NAMALWA (cell line): Measurements from ENCODE around the gene RELT.
"Not testable (repeated sequence)": the region's sequence is repeated elsewhere in the genome, so short reads cannot be mapped to it uniquely, and the experiment has no call there.

Source experiments
- DNase-seq: peaks from one replicate; pipeline ENCODE4 v3.0.0-alpha.2; 2015; ENCODE audit warnings: low spot score

The RELT gene

DNA sequence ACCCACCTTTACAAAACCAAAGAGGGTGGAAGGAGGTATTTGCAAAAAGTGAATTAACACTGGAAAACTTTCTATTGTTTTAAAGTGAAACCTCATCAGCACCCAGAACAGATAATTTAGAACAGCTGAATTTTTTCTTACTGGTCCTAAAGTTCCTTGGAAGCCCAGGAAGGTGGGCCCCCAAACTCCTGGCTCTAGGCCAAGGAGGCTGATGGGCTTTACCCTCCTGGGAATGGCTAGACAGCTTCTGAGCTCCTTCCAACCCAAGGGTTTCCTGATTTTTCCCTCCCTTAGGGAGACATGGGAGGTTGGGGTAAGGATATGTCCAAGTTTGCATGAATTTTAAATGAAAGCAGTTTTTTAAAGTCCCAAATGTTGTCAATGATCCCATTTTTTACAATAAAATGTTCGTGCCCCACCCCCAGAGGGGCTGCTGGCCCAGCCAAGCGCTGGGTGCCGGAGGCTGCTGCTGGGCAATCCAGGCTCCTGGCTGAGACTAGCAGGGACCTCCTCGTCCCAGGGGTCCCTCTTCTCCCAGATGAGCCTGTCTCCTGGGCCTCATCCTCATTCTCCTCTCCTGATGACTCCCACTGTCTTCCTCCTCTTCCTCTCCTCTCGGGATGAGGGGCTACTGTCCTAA lies 28.4 kb downstream of the RELT start:
- no peak for DNase-seq

DNA sequence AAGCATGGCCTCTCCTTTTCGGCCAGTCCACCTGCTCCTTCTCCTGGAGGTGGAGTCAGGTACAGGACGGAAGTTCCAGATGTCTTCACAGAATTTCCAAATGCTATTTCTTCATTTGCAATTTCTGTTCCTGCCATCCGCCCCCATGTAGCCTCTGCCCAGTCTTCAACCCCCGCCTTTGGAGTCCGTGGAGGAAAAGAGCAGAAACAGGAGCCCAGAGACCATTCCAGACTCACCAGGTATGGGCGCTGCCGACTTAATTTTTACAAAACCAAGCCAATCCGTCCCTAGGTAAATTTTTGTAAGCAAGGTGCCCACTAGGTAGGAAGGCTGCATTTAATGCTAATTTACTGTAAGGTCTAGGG lies 28.9 kb downstream of the RELT start:
- DNase-seq, result no peak

DNA sequence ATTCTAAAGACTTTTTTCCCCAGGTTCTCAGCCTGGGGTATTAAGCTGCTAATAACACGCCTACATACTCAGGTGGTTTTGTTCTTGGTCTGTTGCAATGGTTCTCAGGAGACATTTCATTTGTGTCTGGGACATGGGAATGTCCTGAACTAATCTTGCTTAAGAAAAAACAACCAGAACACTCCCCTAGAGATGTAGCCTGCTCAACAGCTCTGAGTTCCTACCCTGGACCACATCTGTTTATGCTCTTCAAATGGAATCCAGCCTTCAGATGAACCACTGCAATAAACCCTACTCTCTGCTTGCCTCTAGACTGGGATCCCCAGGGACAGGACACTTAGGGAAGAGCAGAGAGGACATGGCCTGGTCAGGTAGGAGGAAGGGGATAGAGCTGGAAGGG lies 29.9 kb downstream of the RELT start:
- no peak for DNase-seq

DNA sequence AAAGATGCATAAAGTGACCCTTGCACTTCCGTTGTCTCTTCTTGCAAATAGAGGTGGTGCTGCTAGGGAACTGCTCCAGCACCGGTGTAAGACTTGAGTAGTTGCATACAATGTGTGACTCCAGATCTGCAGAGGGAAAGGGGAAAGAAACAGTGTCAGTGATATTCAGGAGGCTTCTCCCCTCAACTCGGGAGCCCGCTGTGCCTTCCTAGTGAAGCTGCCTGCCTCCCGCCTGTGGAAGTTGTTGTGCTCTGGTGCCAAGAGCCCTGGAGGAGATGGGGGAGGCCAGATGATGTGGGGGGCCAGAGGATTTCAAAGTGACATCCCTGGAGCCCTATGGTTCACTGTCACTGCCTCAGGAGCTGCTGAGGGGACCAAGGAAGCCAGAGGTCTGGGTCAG lies 30.4 kb downstream of the RELT start:
- DNase-seq, result no peak

DNA sequence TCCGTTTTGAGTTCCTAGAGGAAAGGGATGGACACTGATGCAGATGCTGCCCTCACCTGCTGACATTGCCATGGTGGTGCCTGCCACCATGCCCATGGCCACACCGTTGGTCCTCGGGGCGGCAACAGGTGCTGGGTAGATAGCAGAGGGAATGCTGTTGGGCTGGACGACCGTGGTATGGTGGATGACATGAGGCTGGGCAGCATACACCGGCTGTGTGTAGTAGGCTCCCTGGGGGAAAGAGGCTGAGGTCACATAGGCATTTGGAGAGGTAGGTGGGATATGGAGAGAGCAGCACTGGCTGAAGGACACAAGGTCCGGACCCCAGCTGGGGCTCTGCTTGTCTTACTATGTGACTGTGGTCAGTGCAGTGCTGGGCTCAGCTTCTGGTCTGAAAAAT lies 33.2 kb downstream of the RELT start:
- DNase-seq, result no peak

DNA sequence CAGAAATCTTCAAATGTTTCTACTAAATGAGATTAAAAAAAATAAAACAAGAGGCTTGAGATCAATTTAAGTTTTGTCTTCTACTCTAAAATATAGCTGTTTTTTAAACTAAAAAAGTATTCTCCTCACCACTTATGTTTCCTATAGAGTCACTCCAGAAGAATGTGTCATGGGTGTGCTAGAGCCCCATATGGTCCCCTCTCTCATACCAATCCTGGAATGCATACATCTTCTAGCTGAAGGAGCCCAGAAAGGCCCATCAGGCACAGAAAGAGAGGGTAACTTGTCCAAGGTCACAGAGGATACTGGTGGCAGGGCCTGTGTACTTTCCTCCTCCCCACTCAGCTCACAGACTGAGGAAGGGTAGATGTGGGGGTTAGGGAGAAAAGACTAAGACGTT lies 34.4 kb downstream of the RELT start:
- no peak for DNase-seq

DNA sequence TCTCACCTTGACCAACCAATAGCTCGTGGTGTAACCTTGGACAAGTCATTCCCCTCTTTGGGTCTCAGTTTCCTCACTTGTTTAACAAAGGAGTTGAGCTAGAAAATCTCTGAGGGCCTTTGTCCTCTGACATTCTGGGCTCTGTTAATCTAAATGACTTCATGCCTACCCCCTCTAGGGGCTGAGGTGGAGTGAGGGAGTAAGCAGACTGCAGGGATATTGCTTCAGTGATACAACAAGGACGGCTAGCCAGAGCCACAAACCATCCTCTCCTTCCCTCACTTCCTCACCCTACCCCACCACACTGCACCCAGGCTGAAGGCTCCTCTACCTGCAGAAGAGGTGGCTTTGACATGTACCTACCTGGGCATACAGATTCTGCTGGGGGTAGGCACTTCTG lies 34.8 kb downstream of the RELT start:
- DNase-seq, result no peak

DNA sequence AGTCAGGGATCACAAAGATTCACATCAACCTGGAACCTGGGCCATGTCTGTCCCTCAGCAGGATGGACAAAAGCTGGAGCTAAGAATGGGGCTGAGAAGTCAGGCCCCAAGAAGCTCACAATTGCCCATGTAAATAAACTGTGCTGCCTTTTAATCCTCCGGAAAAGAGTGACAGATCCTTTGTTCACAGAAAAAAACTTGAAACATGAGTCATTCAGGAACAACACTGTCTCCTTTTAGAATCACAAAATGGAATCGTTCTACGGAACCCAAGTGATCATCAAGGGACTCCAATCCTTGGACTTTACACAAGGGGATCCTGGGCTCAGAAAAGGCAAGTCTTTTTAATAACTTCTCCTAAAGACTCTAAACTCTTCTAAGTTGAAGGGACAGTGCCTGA lies 36.1 kb downstream of the RELT start:
- DNase-seq, result no peak

DNA sequence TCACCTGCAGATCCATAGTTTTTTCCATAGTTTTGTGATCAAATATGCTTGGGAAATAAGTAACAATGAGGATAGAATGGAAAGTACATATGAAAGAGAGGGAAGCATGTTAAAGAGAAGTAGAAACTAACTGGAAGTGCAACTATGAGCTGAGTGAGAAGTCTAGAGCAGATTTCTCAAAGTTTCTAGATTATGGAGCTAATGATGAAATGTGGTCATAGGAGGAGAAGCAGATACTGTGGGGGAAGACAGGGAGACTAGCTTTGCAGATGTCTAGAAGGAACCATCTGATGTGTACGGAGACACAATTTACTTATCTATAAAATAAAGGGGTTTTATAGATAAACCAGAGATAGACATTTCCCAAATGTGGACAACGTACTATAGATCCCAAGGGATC lies 37.1 kb downstream of the RELT start:
- no peak for DNase-seq

DNA sequence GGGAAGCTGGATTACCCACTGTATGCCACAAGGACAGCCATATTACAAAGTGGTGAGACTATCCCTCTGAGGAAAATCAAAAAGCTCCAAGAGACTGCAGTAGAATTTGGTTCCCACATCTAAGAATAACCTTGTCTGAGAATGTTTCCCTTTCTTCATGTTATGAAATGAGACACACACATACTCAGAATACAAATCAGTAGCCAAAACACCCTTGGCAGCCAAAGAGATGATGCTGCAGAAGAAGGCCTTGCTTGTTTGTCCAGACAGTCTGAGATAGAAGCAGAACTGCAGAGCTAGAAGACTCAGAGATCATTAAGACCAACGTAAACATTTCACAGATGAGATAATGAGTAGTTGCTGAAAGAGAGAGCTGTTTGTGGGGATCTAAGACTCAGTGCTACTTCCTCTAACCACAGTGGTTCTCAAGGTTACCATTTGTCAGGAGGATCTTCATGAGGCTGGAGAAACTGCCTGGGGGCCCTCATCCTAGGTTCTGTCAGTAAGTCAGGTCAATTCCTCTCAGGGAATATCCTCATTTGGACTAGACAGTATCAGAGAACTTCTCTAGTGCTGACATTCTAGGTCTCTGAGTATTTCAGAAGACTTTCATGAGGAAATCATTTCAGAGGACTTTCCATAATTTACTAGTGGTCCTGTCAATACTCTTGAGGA lies 38.9 kb downstream of the RELT start:
- DNase-seq, result no peak

DNA sequence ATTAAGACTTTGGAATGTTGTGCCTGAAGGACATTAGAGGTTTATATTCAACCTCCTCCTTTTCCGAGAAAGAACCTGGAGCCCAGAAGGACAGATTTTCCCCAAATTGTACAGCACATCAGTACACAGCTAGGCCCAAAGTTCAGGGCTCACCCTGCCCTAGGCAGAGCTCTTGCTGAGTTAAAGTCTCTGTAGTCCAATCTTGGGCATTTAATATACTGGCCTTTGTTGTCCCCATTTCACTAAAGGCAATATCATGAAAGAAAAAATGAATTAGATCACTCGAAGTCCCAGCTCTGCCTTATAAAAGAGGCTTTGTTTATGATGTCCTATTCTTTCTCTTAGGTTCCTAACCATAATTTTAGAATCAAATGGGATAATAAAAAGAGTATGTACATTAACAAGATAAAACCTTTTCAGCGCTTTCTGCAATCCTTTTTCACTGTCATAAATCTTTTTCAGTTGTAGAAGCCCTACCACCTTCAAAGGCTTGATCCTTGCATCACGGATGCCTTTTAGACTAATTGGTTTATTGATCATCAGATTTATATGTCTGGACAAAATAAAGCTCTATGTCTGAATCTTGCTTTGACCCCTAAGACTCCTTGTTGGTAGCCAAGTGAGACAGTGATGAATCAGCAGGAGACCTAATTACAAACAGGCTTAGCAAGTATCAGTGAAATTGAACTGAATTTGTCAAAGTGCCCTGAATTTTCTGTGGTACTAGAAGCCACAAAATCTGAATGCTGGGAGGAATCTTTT lies 39.8 kb downstream of the RELT start:
- no peak for DNase-seq

DNA sequence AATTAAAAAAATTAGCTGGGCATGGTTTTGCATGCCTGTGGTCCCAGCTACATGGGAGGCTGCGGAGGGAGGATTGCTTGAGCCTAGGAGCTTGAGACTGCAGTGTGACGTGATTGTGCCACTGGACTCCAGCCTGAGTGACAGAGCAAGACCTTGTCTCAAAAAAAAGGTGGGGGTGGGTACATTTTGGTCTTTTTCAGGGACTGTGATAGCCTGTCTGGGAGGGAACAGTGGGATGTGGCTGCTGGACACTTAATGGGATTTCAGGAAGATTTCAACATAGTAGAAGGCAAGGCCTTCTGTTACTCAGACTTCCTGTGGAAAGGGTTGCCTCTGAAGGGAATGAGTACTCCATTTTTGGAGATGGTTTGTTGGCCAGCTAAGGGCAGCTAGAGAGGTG lies 40.6 kb downstream of the RELT start:
- no peak for DNase-seq

DNA sequence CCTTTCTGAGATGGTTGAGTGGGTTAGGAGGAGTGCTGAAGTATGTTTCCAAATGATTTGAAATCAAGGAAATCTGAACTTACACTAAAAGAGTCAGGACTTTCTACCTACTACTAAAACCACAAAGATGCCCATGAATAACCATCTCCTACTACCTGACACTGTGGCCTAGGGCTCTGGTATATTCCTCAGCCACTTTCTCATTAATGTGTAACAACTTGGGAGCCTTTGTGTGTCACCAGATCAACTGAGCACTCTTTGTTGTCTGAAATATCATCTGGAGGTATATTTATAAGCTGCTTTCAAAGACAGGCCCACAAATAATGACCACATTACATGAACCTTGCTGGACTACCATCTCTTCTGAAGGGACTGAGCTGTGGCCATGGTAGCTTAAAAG lies 43.9 kb downstream of the RELT start:
- no peak for DNase-seq

DNA sequence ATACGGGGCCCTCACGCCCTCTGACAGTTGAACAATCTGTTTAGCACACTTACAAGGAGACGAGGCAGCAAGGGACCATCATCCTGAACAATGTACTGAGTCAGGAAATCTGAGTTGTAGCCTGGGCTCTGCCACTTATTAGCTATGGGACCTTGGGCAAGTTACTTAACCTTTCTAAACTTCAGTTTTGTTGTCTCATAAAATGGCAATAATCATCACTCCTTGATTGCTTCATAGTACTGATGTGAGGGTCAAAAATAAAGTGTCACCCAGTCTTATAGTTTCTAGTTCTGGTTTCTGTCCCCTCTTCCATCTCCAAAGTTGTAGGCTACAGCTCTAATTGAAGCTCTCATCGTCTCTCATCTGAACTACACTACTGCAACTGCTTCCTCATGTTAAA lies 46.7 kb downstream of the RELT start:
- no peak for DNase-seq

DNA sequence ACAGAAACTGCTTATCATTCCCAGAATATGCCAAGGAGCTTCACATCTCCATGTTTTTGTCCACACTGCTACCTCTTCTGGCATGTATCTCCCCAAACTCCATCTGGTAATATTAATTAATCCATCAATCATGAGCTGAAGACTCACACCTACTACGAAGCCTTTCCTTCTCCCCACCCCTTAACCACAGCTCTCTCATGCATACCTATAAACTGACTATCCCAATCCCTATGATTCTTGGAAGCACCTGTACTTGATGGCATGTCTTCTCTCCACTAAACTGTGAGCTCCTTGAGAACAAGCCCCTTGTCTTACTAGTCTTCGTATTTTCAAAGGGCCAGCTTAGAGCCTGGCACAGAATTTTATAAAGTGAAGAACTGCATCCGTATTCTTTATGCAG lies 47.3 kb downstream of the RELT start:
- DNase-seq, result no peak

DNA sequence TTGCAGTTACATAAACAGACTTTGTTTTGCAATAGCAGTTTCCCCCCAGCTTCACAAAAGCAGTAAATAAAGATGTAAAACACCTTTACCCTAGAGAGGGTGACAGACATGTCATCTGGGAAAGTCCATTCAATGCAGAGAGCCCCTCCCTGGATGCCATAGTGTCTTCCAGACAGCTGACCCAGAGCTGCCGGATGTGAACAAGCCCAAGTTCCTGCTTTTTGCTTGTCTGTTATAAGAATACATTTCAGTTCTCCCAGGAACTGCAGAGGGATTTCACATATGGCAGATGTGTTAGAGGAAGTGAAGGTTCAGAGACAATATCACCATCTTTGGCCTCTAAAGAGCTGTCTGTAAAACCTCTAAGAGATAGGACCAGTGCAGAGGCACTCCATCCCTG lies 48.9 kb downstream of the RELT start:
- no peak for DNase-seq

DNA sequence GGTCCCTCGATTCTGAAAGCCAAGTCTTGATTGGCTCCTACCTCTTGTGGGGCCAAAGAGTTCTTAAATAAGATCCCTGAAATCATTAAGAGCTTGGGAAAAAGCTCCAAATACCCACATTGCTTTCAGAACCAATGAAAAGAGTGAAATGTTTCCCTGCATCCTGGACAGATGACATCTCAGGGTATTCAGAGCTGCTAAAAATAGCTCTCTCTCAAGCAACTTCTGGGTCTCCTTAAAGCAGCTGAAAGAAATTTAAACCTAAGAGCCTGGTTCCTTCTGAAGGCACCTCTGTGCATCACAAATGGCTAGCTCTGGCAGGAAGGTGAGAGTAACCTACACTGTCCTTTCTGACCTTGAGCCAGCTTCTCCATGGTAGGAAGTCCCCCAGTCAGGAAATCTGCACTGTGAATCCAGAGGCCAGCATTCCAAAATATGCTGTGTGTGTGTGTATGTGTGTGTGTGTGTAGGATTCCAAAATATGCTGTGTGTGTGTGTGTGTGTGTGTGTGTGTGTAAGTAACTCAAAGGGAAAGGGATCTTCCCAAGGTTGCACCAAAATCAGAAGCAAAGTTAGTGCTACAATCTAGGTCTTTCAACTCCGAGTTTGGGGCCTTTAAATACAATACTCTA lies 50.1 kb downstream of the RELT start:
- no peak for DNase-seq

DNA sequence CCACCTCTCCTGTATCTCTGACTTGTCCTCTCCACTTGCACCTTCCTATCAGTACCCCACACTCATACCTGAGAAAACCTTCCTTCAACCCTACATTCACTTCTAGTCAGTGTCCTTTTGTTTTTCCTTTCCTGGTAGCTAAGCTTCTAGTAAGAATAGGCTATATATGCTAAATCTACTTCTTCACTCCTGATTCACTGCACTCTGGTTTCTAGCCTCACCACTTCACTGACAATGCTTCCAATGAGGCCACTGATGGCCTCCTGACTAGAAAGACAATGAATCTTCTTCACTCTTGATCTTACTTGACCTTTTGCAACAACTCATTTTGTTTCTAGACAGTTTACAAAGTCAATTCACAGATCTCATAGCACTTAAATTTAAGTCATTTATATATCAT lies 52.0 kb downstream of the RELT start:
- no peak for DNase-seq

DNA sequence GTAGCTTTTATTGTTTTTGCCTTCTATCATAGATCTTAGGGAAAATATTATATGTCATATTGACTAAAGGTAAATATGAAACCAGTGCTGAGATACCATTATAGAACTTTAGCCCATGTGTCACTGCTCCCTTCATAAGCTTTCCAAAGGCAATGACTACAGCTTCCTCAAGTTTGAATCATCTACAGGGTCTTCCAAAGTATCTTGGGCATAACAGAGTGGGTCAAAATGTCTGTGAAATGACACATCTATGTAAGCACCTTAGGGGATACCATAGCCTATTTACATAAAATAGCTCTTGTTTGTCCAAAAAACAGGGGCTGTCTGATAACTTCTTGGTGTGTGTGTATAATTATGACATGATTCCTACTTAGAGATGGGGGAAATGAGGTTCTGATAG lies 52.5 kb downstream of the RELT start:
- DNase-seq, result no peak

DNA sequence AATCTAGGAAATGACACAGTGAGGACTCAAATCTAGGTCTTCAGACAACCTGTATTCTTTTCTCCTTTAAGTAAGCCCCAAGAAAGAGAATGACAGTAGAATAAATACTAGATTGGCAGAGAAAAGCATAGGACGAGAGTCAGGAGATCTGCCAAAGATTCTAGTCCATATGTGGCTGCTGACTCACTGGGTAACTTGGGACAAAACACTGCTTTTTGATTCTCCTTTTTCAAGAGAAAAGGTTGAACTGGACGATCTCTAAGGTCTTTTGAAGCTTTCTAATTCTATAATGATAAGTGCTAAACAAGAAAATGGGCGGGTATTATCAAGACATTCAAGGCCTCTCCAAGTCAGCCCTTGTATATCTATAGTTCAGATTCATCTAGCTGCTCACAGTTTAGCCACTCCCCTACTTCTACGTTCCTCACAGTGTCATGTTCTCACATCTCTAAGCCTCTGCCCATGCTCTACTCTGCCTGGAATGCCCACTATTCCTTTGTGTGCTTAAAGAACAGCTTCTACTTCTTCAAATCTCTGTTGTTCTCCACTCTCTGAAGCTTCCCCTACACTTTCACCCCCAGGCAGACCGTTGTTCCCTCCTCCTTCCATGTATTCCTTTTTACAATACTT lies 53.0 kb downstream of the RELT start:
- no peak for DNase-seq

DNA sequence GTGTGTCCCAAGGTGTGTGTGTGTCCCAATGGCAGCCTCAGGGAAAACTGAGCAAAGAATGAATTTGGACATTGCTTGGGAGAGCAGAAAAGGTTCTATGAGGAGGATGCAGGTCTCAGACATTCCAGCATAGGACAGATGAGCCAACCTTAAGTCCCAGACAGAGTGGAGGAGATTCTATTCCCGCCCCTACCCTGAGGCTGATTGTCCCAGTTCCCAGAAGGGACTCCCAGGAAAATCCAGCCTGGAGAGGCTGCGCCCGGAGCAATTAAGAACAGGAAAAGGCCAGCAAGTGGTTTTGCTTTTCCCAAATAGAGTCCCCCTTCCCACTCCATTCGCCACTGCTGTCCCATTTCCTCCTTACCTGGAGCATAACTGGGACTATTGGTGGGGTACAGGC lies 54.1 kb downstream of the RELT start:
- no peak for DNase-seq

DNA sequence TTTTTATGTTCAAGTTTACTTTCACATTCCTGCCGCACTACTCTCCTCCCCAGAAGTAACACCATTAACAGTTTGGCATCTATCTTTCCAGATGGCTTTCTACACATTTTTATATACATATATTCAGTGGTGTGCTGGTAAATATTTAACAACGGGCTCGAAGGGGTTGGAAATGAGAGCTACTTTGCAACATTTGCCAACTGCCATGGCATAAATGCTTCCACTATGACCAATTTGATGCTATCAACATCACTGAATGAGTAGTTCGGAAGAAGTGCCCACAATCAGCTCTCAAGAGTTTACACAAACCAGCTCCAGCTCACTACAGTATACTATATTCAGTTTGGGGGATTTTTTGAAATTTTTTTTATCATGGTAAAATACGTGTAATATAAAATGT lies 55.2 kb downstream of the RELT start:
- no peak for DNase-seq

DNA sequence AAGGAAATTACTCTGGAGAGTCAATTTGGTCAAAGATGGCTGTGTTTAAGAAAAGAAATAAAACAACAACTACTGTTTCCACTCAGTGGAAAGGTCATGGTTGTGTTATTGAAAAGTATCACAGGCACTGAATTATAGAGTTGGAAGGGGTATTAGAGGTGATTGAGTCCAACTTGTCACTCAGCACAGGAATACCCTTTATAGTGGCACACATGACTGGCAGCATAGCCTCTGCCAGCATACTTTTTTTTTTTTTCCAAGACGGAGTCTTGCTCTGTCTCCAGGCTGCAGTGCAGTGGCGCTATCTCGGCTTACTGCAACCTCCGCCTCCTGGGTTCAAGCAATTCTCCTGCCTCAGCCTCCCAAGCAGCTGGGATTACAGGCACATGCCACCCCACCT lies 60.7 kb downstream of the RELT start:
- DNase-seq, result not testable (repeated sequence)
